ENCODE measurements around the gene HEXIM2. TPM values are rescaled to one million over a fixed set of nuclear protein-coding genes. Genes with fewer than 3 reads are reported as not detected.

The HEXIM2 gene
- total and polyA plus RNA-seq, 2 experiments from 2014 or later: 9.0 to 9.5 TPM

DNA sequence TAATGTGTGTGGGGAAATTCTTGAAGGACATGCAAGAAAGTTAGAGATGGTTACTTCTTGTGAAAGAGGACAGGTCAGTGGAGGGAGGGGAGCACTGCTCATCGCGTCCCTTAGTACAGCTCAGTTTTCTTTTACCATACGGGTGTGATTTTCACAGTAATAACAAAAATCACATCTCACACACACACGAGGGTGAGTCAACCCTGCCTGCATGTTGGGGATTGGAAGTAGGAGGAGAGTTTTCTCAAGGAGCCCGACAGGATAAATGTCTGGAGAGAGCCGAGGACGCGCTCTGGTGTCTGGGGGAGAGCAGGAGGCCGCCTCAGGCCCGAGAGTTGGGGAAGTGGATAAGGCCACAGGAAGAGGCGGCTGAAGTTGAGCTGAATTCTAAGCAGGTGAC lies 45.8 kb upstream of the HEXIM2 start:
- no peak for DNase-seq (ENCODE audit: low spot score)
- Histone ChIP-seq H2AFZ (no peak overlapping the region), H3K9me2 (ENCODE audit: insufficient read depth) (no peaks in the 10 kb centered on the region), H3K4me2 (no peak overlapping the region), H4K20me1 (replicated peaks; ENCODE audit: insufficient read depth) (no peaks in the 10 kb centered on the region), H3K27me3 (ENCODE audit: insufficient read depth) (no peaks in the 10 kb centered on the region), H3K4me3 (no peak overlapping the region), H3F3A (replicated peaks; ENCODE audit: low read depth) (no peaks in the 10 kb centered on the region), H3K4me1 (ENCODE audit: insufficient read depth) (peaks cover 4% of the 10 kb centered on the region; the same call in 1 of the 2 replicates), H3K27ac (ENCODE audit: low read depth) (peak overlapping the region; percentile 66; the same call in 1 of the 2 replicates), H3K36me3 (ENCODE audit: insufficient read depth) (no peaks in the 10 kb centered on the region), H3K79me2 (replicated peaks; ENCODE audit: insufficient read depth) (no peaks in the 10 kb centered on the region)
- Mint-ChIP-seq H3K36me3 (ENCODE audit: low read depth) (no peaks in the 10 kb centered on the region), H3K4me1 (peaks cover 31% of the 10 kb centered on the region), H3K27me3 (ENCODE audit: insufficient read depth, low read depth, poor library complexity) (peaks cover 20% of the 10 kb centered on the region), H3K27ac (0 out of 2 replicates have a peak overlapping the region, but pooled peaks have one; percentile 31), H3K4me3 (no peak overlapping the region; the same call in 2 of the 3 replicates), H3K9me3 (no peaks in the 10 kb centered on the region)
- TF ChIP-seq EZH2phosphoT487 (IDR thresholded peaks at IDR 0.05; ENCODE audit: unreplicated experiment): no peak
- TF ChIP-seq STAT1 (IDR thresholded peaks at IDR 0.05; ENCODE audit: unreplicated experiment): no peak
- TF ChIP-seq, protein P1, sequence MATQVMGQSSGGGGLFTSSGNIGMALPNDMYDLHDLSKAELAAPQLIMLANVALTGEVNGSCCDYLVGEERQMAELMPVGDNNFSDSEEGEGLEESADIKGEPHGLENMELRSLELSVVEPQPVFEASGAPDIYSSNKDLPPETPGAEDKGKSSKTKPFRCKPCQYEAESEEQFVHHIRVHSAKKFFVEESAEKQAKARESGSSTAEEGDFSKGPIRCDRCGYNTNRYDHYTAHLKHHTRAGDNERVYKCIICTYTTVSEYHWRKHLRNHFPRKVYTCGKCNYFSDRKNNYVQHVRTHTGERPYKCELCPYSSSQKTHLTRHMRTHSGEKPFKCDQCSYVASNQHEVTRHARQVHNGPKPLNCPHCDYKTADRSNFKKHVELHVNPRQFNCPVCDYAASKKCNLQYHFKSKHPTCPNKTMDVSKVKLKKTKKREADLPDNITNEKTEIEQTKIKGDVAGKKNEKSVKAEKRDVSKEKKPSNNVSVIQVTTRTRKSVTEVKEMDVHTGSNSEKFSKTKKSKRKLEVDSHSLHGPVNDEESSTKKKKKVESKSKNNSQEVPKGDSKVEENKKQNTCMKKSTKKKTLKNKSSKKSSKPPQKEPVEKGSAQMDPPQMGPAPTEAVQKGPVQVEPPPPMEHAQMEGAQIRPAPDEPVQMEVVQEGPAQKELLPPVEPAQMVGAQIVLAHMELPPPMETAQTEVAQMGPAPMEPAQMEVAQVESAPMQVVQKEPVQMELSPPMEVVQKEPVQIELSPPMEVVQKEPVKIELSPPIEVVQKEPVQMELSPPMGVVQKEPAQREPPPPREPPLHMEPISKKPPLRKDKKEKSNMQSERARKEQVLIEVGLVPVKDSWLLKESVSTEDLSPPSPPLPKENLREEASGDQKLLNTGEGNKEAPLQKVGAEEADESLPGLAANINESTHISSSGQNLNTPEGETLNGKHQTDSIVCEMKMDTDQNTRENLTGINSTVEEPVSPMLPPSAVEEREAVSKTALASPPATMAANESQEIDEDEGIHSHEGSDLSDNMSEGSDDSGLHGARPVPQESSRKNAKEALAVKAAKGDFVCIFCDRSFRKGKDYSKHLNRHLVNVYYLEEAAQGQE (IDR thresholded peaks at IDR 0.05; ENCODE audit: unreplicated experiment): no peak
- no peak for TF ChIP-seq CREB1 (CRISPR knock-in tag; IDR thresholded peaks at IDR 0.05; ENCODE audit: low read depth)
- TF ChIP-seq ZNF114 (CRISPR knock-in tag; IDR thresholded peaks at IDR 0.05): no peak
- TF ChIP-seq, protein P2, sequence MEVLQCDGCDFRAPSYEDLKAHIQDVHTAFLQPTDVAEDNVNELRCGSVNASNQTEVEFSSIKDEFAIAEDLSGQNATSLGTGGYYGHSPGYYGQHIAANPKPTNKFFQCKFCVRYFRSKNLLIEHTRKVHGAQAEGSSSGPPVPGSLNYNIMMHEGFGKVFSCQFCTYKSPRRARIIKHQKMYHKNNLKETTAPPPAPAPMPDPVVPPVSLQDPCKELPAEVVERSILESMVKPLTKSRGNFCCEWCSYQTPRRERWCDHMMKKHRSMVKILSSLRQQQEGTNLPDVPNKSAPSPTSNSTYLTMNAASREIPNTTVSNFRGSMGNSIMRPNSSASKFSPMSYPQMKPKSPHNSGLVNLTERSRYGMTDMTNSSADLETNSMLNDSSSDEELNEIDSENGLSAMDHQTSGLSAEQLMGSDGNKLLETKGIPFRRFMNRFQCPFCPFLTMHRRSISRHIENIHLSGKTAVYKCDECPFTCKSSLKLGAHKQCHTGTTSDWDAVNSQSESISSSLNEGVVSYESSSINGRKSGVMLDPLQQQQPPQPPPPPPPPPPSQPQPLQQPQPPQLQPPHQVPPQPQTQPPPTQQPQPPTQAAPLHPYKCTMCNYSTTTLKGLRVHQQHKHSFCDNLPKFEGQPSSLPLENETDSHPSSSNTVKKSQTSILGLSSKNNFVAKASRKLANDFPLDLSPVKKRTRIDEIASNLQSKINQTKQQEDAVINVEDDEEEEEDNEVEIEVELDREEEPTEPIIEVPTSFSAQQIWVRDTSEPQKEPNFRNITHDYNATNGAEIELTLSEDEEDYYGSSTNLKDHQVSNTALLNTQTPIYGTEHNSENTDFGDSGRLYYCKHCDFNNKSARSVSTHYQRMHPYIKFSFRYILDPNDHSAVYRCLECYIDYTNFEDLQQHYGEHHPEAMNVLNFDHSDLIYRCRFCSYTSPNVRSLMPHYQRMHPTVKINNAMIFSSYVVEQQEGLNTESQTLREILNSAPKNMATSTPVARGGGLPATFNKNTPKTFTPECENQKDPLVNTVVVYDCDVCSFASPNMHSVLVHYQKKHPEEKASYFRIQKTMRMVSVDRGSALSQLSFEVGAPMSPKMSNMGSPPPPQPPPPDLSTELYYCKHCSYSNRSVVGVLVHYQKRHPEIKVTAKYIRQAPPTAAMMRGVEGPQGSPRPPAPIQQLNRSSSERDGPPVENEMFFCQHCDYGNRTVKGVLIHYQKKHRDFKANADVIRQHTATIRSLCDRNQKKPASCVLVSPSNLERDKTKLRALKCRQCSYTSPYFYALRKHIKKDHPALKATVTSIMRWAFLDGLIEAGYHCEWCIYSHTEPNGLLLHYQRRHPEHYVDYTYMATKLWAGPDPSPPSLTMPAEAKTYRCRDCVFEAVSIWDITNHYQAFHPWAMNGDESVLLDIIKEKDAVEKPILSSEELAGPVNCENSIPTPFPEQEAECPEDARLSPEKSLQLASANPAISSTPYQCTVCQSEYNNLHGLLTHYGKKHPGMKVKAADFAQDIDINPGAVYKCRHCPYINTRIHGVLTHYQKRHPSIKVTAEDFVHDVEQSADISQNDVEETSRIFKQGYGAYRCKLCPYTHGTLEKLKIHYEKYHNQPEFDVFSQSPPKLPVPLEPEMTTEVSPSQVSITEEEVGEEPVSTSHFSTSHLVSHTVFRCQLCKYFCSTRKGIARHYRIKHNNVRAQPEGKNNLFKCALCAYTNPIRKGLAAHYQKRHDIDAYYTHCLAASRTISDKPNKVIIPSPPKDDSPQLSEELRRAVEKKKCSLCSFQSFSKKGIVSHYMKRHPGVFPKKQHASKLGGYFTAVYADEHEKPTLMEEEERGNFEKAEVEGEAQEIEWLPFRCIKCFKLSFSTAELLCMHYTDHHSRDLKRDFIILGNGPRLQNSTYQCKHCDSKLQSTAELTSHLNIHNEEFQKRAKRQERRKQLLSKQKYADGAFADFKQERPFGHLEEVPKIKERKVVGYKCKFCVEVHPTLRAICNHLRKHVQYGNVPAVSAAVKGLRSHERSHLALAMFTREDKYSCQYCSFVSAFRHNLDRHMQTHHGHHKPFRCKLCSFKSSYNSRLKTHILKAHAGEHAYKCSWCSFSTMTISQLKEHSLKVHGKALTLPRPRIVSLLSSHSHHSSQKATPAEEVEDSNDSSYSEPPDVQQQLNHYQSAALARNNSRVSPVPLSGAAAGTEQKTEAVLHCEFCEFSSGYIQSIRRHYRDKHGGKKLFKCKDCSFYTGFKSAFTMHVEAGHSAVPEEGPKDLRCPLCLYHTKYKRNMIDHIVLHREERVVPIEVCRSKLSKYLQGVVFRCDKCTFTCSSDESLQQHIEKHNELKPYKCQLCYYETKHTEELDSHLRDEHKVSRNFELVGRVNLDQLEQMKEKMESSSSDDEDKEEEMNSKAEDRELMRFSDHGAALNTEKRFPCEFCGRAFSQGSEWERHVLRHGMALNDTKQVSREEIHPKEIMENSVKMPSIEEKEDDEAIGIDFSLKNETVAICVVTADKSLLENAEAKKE (CRISPR knock-in tag; IDR thresholded peaks at IDR 0.05): no peak
- TF ChIP-seq ZNF331 (CRISPR knock-in tag; IDR thresholded peaks at IDR 0.05; ENCODE audit: low read depth): no peak
- TF ChIP-seq, protein P3, sequence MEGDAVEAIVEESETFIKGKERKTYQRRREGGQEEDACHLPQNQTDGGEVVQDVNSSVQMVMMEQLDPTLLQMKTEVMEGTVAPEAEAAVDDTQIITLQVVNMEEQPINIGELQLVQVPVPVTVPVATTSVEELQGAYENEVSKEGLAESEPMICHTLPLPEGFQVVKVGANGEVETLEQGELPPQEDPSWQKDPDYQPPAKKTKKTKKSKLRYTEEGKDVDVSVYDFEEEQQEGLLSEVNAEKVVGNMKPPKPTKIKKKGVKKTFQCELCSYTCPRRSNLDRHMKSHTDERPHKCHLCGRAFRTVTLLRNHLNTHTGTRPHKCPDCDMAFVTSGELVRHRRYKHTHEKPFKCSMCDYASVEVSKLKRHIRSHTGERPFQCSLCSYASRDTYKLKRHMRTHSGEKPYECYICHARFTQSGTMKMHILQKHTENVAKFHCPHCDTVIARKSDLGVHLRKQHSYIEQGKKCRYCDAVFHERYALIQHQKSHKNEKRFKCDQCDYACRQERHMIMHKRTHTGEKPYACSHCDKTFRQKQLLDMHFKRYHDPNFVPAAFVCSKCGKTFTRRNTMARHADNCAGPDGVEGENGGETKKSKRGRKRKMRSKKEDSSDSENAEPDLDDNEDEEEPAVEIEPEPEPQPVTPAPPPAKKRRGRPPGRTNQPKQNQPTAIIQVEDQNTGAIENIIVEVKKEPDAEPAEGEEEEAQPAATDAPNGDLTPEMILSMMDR (conservative IDR thresholded peaks at IDR 0.05; ENCODE audit: low read depth in 2 of 2): no peak
- TF ChIP-seq, protein P4, sequence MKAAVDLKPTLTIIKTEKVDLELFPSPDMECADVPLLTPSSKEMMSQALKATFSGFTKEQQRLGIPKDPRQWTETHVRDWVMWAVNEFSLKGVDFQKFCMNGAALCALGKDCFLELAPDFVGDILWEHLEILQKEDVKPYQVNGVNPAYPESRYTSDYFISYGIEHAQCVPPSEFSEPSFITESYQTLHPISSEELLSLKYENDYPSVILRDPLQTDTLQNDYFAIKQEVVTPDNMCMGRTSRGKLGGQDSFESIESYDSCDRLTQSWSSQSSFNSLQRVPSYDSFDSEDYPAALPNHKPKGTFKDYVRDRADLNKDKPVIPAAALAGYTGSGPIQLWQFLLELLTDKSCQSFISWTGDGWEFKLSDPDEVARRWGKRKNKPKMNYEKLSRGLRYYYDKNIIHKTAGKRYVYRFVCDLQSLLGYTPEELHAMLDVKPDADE (IDR thresholded peaks at IDR 0.05): no peak
- TF ChIP-seq POLR2AphosphoS5 (IDR thresholded peaks at IDR 0.05; ENCODE audit: low read depth): no peak
- TF ChIP-seq NANOG (IDR thresholded peaks at IDR 0.05; ENCODE audit: borderline replicate concordance): no peak
- no peak for TF ChIP-seq JUNB (IDR thresholded peaks at IDR 0.05; ENCODE audit: unreplicated experiment)
- TF ChIP-seq EZH2 (IDR thresholded peaks at IDR 0.05; ENCODE audit: low read depth, unreplicated experiment): no peak
- no peak for ATAC-seq

Data from GM23338 (cell line).